NB4 (cell line): Measurements from ENCODE around the gene INTS1.
A peak's percentile ranks its signal among the peaks of the same experiment; 100 is the strongest.

Experiments used
- DNase-seq: peaks from one replicate; pipeline ENCODE4 v3.0.0; 2010; ENCODE audit warnings: low read depth
- H3K4me3 ChIP-seq: one replicate; pipeline ENCODE4 v1.5.1; 2011; ENCODE audit warnings: mild to moderate bottlenecking, low read depth, low read length, moderate library complexity
- MAX ChIP-seq: IDR thresholded peaks from 2 replicates; pipeline ENCODE4 v1.6.1; 2011; ENCODE audit warnings: low read depth, low read length
- MYC ChIP-seq: IDR thresholded peaks from 2 replicates; pipeline ENCODE4 v1.6.1; 2011; ENCODE audit warnings: low read depth, low read length
- POLR2A ChIP-seq: IDR thresholded peaks from 2 replicates; pipeline ENCODE4 v1.6.1; 2011; ENCODE audit warnings: mild to moderate bottlenecking; ENCODE audit not compliant: insufficient read length; ENCODE audit errors: extremely low read depth
- TF ChIP-seq, protein P1 (sequence below): IDR thresholded peaks from one replicate; pipeline ENCODE4 v1.5.1; 2012; ENCODE audit warnings: low read depth, low read length

Gene INTS1

GRCh38 chr7:1463676-1464223 is 40.4 kb downstream of the INTS1 start:
- no peak overlapping the region for H3K4me3 ChIP-seq
- no peak for DNase-seq
- TF ChIP-seq, protein P1, sequence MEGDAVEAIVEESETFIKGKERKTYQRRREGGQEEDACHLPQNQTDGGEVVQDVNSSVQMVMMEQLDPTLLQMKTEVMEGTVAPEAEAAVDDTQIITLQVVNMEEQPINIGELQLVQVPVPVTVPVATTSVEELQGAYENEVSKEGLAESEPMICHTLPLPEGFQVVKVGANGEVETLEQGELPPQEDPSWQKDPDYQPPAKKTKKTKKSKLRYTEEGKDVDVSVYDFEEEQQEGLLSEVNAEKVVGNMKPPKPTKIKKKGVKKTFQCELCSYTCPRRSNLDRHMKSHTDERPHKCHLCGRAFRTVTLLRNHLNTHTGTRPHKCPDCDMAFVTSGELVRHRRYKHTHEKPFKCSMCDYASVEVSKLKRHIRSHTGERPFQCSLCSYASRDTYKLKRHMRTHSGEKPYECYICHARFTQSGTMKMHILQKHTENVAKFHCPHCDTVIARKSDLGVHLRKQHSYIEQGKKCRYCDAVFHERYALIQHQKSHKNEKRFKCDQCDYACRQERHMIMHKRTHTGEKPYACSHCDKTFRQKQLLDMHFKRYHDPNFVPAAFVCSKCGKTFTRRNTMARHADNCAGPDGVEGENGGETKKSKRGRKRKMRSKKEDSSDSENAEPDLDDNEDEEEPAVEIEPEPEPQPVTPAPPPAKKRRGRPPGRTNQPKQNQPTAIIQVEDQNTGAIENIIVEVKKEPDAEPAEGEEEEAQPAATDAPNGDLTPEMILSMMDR, result no peak
- TF ChIP-seq POLR2A (no peak), MYC (no peak), MAX (no peak)

DNA sequence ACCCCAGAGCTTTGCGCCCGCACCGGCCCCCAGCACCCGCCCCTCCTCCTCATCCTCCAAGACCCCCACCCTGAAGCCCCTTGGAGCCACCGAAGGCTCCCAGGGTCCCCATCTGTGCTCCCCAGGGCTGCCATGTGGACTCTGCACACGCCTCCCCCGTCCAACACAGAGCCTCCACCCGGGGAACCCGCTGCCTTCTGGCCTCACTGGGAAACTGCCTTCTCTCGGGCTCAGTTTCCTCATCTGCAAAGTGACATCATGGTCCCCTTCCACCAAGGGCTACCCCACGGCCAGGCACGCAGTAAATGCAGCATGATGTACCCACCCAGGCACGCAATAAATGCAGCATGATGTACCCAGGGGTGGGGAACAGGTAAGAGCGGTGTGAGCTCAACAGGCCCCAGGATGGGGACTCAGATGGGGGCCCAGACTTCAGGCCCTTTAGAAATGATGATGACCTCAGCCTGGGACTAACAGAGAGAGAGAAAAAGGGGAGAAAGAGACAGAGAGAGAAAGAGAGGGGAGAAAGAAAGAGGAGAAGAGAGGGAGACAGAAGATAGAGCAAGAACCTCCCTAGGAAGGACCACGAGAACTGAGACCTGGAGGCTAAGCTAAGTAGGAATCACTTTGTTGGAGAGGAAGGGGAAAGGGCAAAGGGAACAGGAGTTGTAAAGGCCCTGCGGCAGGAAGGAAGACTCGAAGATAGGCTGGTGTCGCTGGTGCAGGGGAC is 42.4 kb downstream of the INTS1 start:
- no peak for DNase-seq
- H3K4me3 ChIP-seq, result no peak overlapping the region
- TF ChIP-seq MAX, result no peak
- no peak for TF ChIP-seq POLR2A
- no peak for TF ChIP-seq MYC
- TF ChIP-seq, protein P1, result no peak

DNA sequence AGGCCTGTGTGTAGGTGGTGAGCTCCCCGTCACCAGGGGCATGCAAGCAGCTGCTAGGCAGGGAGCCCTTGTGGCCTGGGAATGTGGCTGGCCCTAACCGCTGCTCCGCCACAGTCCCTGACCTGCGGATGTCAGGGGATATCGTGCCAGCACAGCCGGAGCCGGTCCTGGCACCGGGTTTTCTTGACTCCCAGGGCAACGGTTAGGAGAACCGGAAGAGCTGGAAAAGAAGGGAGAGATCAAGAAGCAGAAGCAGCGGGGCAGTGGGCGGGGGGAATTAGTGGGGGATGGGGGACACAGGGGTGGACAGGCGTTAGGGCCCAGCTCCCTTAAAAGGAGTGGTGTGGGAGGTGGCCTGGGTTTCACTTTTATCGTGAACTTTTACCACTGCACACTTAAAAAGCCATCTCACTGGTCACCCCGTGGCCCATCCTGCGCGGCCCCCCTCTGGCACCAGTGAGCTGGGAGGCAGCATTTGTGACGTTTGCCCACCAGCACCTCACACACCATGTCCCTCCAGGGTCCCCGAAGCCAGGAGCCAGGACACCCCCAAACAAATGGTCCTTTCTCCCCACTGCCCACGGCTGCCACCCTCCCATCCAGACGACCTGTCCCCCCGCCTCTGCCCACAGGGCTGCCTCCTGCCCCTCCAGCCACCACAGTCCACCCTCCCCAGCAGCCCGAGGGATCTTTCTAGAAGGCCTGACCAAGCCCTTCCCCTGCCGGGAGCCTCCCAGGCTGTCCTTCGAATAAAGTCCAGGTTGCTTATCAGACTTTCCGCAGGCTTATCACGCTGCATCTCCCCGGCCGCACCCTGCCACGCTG is 43.2 kb downstream of the INTS1 start:
- DNase-seq, result peak; percentile 49
- TF ChIP-seq, protein P1, result no peak
- TF ChIP-seq MAX (0 out of 2 replicates have a peak, but pooled peaks have one; percentile 11), POLR2A (no peak)
- no peak overlapping the region for H3K4me3 ChIP-seq

DNA sequence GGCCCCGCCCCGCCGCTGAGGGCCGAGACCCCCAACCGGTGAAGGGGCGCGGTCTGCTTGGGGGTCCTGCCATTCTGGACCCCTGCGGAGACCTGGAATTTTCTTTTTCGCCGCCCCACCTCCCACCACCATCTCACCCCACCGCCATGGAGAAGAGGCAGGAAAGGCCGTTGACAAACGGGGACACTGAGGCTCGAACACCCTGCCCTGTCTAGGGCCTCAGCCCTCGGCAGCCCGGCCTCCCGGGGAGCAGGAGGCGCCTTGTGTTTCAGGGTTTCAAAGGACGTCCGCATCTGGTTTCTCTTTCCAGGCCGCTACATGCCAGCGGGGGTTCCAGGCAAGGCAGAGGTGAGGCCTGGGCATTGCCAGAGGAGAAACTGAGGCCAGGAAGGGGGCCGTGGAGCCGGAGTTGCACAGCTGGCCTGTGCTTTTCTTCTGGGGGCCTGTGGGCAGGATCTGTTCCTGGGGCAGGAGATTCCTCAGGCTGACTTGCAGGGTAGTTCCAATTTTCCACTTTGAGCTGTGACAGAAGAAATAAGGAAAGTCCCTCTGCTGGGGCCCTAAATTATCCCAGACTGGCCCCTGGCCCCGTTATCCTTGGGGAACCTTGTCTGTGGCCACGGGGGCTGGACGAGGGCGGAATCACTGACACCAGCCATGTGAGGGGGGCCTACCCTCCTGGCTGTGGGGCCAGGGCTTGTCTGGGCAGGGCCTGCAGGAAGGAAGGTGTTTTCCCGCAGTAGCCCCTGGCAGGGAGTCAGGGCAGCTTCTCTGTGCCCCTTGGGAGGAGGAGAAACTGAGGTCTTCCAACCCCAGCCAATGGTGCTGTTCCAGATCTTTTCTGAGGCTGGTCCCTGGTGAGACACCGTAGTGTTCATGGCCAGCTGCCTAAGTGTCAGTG is 44.0 kb downstream of the INTS1 start:
- TF ChIP-seq MAX, result no peak
- no peak for TF ChIP-seq POLR2A
- TF ChIP-seq, protein P1, result no peak
- no peak for TF ChIP-seq MYC
- DNase-seq, result no peak
- no peak overlapping the region for H3K4me3 ChIP-seq

- H3K4me3 ChIP-seq, result no peak overlapping the region
- TF ChIP-seq MAX (no peak; the same call in 1 of the 2 replicates), MYC (peak; percentile 52; the same call in 1 of the 2 replicates)
- TF ChIP-seq, protein P1, result no peak
- peak; percentile 99 for DNase-seq
These were observed 44.7 kb downstream of the INTS1 start for GRCh38 chr7:1459512-1459892.
